Smooth muscle cell (in vitro differentiated cells): Measurements from ENCODE around the gene ATP10B. TPM values are rescaled to one million over a fixed set of nuclear protein-coding genes. Genes with fewer than 3 reads are reported as not detected.
A peak's percentile ranks its signal among the peaks of the same experiment; 100 is the strongest.

Experiments used
- DNase-seq: peaks from one replicate; lab custom pipeline; 2025; ENCODE audit not compliant: unreplicated experiment; lab: John Stamatoyannopoulos, UW
- H2AFZ ChIP-seq: fragments of 200-600 bp; sonication (generic); 2 replicates; pipeline ENCODE4 v1.6.0; 2016; ENCODE audit warnings: antibody characterized with exemption, low read depth, mild to moderate bottlenecking
- H3F3A ChIP-seq: fragments of 200-600 bp; sonication (generic); 2 replicates; pipeline ENCODE4 v1.6.0; 2017; ENCODE audit warnings: antibody characterized with exemption, low read depth
- H3K27ac ChIP-seq: fragments of 200-600 bp; sonication (generic); 2 replicates; pipeline ENCODE4 v1.5.1; 2016; ENCODE audit warnings: low read depth, mild to moderate bottlenecking
- H3K27me3 ChIP-seq: fragments of 200-600 bp; sonication (generic); 2 replicates; pipeline ENCODE4 v1.6.1; 2016; ENCODE audit warnings: low read depth, mild to moderate bottlenecking
- H3K36me3 ChIP-seq: fragments of 200-600 bp; sonication (generic); 2 replicates; pipeline ENCODE4 v1.5.1; 2016; ENCODE audit warnings: low read depth
- H3K4me1 ChIP-seq: fragments of 200-600 bp; sonication (generic); 2 replicates; pipeline ENCODE4 v1.5.1; 2016; ENCODE audit warnings: low read depth
- H3K4me2 ChIP-seq: fragments of 200-600 bp; sonication (generic); 2 replicates; pipeline ENCODE4 v1.6.0; 2016; ENCODE audit warnings: mild to moderate bottlenecking
- H3K4me3 ChIP-seq: fragments of 200-600 bp; sonication (generic); 2 replicates; pipeline ENCODE4 v1.5.1; 2016; ENCODE audit warnings: mild to moderate bottlenecking
- H3K79me2 ChIP-seq: fragments of 200-600 bp; sonication (generic); 2 replicates; pipeline ENCODE4 v1.6.0; 2016; ENCODE audit warnings: low read depth, mild to moderate bottlenecking
- H3K9ac ChIP-seq: fragments of 200-600 bp; sonication (generic); 2 replicates; pipeline ENCODE4 v1.6.0; 2016; ENCODE audit warnings: low read depth
- H3K9me3 ChIP-seq: fragments of 200-600 bp; sonication (generic); replicated peaks from 2 replicates; pipeline ENCODE4 v1.5.1; 2016; ENCODE audit warnings: low read depth
- H4K20me1 ChIP-seq: fragments of 200-600 bp; sonication (generic); 2 replicates; pipeline ENCODE4 v1.6.0; 2016; ENCODE audit warnings: low read depth
- WGBS: methylation state at CpG from one replicate; pipeline ENCODE4 v1.1.7; 2016; ENCODE audit warnings: low lambda C conversion rate; 5-methylcytosine and 5-hydroxymethylcytosine counted together
- polyA plus RNA-seq: library from polyadenylated mRNA; unstranded; fragments of >200 nt; fragmentation: Nextera tagmentation; extraction: Ambion mirVana; gene quantifications from 2 replicates; pipeline ENCODE4 v1.2.1, GENCODE V29; 2016
- total RNA-seq: library from RNA; depleted of rRNA; stranded (reverse); fragments of >200 nt; gene quantifications from 2 replicates; pipeline ENCODE4 v1.2.3, GENCODE V29; 2014
- TF ChIP-seq, protein P1 (sequence below): fragments of 200-600 bp; sonication (generic); IDR thresholded peaks from 2 replicates; pipeline ENCODE4 v1.5.1; 2017; ENCODE audit warnings: borderline replicate concordance, mild to moderate bottlenecking, antibody characterized with exemption; ENCODE audit not compliant: insufficient read depth, poor library complexity, severe bottlenecking

ATP10B gene
- total and polyA plus RNA-seq, 2 experiments from 2014 or later = 0.13 TPM; not detected in 1

DNA sequence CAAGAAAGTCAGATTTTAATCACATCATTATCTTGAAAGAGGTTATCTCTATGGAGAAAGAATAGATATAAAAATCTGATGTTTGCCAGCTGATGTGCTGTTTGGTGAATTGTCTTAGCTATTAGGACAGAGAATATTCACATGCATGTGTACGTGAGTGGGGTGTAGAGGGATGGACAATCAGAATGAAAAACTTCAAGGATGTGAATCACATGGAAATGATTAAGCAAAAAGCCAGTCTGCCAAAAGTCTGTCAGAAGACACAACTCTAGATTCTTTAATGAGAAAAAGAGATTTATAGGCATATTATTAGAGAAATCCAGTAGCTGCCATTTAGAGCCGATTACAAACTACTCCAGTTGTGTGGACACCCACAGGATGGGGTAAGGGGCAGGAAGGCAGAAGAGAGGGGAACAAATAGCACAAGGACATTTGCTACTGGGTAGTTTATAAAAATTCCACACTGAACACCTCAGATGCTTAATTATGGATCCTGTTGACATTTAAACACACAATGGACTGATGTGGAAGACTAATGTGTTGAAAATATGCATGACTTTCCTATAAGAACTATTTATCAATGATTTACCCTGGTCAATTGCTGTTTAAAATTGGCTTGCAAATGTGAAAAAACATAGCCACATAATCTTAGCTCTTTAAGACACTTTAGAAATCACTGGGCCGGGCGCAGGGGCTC is 302.9 kb downstream of the ATP10B start:
- 81% methylated on average over 4 of the region's 4 CpGs for WGBS
- Histone ChIP-seq H3K79me2 (no peaks in the 10 kb centered on the region), H3K4me2 (peak overlapping the region; percentile 24), H3K9me3 (no peaks in the 10 kb centered on the region), H3K4me3 (no peak overlapping the region), H3F3A (peaks cover 3% of the 10 kb centered on the region), H2AFZ (no peak overlapping the region), H3K27me3 (no peaks in the 10 kb centered on the region), H3K27ac (peak overlapping the region; percentile 45), H3K4me1 (no peaks in the 10 kb centered on the region), H3K36me3 (no peaks in the 10 kb centered on the region), H3K9ac (no peak overlapping the region), H4K20me1 (no peaks in the 10 kb centered on the region)
- DNase-seq = no peak
- TF ChIP-seq, protein P1, sequence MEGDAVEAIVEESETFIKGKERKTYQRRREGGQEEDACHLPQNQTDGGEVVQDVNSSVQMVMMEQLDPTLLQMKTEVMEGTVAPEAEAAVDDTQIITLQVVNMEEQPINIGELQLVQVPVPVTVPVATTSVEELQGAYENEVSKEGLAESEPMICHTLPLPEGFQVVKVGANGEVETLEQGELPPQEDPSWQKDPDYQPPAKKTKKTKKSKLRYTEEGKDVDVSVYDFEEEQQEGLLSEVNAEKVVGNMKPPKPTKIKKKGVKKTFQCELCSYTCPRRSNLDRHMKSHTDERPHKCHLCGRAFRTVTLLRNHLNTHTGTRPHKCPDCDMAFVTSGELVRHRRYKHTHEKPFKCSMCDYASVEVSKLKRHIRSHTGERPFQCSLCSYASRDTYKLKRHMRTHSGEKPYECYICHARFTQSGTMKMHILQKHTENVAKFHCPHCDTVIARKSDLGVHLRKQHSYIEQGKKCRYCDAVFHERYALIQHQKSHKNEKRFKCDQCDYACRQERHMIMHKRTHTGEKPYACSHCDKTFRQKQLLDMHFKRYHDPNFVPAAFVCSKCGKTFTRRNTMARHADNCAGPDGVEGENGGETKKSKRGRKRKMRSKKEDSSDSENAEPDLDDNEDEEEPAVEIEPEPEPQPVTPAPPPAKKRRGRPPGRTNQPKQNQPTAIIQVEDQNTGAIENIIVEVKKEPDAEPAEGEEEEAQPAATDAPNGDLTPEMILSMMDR = no peak

DNA sequence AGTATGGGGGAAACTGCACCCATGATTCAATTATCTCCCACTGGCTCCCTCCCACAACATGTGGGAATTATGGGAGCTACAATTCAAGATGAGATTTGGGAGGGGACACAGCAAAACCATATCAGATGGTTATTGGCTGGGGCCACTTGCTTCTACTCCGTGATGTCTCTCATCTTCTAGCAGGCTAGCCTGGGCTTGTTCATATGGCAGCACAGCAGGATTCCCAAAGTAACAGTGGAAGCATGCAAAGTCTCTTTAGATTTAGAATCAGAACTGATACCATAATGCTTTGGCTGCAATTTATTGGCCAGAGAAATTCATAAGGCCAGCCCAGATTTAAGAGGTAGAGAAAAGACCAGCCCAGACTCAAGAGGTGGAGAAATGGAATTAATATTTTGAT is 304.1 kb downstream of the ATP10B start:
- Histone ChIP-seq H3K27ac (no peak overlapping the region), H3K27me3 (no peaks in the 10 kb centered on the region), H4K20me1 (no peaks in the 10 kb centered on the region), H2AFZ (no peak overlapping the region), H3K4me2 (no peak overlapping the region), H3K9ac (no peak overlapping the region), H3F3A (peaks cover 3% of the 10 kb centered on the region), H3K9me3 (no peaks in the 10 kb centered on the region), H3K36me3 (no peaks in the 10 kb centered on the region), H3K4me3 (no peak overlapping the region), H3K4me1 (no peaks in the 10 kb centered on the region), H3K79me2 (no peaks in the 10 kb centered on the region)
- DNase-seq = no peak
- TF ChIP-seq, protein P1 = no peak
- 74% methylated on average over 1 of the region's 1 CpG for WGBS

DNA sequence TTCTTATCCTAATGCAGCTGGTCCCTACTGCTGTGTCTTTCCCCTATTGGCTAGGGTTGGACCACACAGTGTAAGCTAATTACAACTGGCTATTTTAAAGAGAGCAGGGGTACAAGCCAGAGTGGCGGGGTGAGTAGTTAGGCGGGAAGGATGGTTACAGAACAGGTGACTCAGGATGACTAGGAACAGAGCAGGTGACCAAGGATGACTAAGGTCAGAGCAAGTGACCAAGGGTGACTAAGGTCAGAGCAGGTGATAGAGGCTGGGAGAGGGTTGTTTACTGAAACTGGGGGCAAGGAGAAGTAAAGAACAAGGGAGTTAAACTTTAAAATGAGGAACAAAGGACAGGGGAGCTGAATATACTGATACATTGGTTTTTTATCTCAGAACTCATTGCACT is 304.9 kb downstream of the ATP10B start:
- Histone ChIP-seq H3K79me2 (no peaks in the 10 kb centered on the region), H3K27ac (no peak overlapping the region), H3K4me3 (no peak overlapping the region), H3K4me1 (no peaks in the 10 kb centered on the region), H3F3A (peaks cover 3% of the 10 kb centered on the region), H4K20me1 (no peaks in the 10 kb centered on the region), H3K27me3 (no peaks in the 10 kb centered on the region), H3K9ac (no peak overlapping the region), H3K4me2 (no peak overlapping the region), H3K36me3 (no peaks in the 10 kb centered on the region), H3K9me3 (no peaks in the 10 kb centered on the region), H2AFZ (no peak overlapping the region)
- TF ChIP-seq, protein P1 = no peak
- 92% methylated on average over 2 of the region's 2 CpGs for WGBS
- no peak for DNase-seq

DNA sequence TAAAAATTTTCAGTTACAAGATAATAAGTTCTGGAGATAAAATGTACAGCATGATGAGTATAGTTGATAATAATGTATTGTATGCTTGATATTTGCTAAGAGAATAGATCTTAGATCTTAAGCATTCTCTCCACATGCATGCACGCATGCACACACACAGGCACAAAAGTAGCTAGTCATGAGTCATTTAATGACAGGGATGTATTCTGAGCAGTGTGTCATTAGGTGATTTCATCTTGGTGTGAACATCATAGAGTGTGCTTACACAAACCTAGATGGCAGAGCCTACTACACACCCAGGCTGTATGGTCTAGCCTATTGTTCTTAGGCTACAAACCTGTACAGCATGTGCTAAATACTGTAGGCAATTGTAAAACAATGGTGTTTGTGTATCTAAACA is 306.2 kb downstream of the ATP10B start:
- Histone ChIP-seq H3K27me3 (no peaks in the 10 kb centered on the region), H3K36me3 (no peaks in the 10 kb centered on the region), H3K9me3 (no peaks in the 10 kb centered on the region), H3K27ac (no peak overlapping the region), H3K4me1 (no peaks in the 10 kb centered on the region), H3K4me3 (no peak overlapping the region), H3K4me2 (no peak overlapping the region), H2AFZ (no peak overlapping the region), H4K20me1 (no peaks in the 10 kb centered on the region), H3F3A (peaks cover 3% of the 10 kb centered on the region), H3K9ac (no peak overlapping the region), H3K79me2 (no peaks in the 10 kb centered on the region)
- DNase-seq = no peak
- WGBS = 93% methylated on average over 1 of the region's 1 CpG
- TF ChIP-seq, protein P1 = no peak
